HT1080 (cell line): ENCODE results near the gene CKB. TPM values are rescaled to one million over a fixed set of nuclear protein-coding genes. Genes with fewer than 3 reads are reported as not detected.

Experiments used
- DNase-seq: peaks from one replicate; pipeline ENCODE4 v3.0.0-alpha.2; 2015; ENCODE audit warnings: low read depth
- small RNA-seq: library from RNA; depleted of rRNA; stranded (forward); fragments of <200 nt; gene quantifications from one replicate; pipeline ENCODE3, GENCODE V24; 2014
- total RNA-seq: library from RNA; depleted of rRNA; stranded (reverse); fragments of >200 nt; shearing (Covaris generic); gene quantifications from 2 replicates; pipeline ENCODE4 v1.2.3, GENCODE V29; 2014; rRNA removed

Gene CKB
- total RNA-seq, 1 experiment from 2014 or later: 5.9 TPM

DNA sequence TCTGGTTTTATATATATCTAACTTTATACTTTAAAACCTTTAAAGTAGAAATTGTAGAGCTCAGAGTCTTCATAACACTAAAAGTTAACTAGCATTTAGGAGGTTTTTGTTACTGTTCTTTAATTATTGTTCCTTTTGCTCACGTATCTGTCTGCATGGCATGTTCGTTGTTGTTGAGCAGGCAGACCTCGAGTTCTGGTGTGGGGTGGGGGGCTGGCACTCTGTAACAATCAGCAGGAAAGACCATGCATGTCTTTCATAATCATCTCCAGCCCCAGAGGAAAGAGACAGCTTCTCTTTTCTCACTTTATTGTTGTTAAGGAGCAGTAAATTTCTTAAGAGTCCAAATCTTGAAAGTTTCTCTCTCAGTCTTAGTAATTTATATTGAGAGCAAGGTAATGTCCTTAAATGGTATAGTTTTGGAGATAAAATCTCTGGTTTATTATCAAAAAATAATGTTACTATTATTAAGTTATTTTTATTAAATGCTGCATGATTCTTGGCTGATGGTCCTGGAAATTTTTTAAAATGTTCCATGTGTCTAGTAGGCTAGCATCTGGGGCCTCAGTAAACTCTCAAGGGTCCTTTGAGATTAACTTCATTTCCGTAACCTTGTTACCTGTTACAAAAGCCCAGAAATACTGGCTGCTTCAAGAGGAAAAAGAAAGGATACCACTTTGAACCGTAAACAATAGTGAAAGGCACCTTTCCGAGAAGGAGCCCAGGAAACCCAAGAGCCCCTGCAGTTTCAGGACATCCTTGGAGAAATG, 30.3 kb downstream of the CKB start:
- no peak for DNase-seq

DNA sequence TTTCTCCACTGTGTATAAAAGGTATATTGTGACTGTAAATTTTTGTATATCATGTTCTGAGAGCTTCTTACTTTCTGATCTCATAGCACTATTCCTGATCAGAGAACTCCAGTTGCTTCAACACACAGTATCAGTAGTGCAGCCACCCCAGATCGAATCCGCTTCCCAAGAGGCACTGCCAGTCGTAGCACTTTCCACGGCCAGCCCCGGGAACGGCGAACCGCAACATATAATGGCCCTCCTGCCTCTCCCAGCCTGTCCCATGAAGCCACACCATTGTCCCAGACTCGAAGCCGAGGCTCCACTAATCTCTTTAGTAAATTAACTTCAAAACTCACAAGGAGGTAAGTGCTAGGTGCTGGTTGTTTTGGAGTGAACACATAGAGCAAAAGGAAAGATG, 30.9 kb downstream of the CKB start:
- no peak for DNase-seq

DNA sequence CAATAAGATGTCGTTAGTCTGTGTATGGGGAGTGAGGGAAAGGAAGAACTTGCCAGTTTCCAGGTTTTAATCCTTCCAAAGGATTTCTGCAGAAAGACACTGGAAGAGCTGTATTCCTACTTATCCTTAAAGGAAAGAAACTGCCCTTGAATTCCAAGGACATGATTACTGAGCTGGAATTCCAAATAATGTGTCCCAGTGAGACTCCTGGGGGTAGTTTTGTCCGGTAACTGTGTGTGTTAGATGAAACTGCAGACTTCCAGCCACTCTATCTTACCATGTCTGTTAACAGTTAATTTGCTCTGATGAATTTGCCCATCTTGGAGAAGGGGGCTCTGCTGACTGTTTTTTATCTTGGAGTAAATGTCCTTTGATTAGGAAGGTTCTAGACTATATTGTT, 33.0 kb downstream of the CKB start:
- no peak for DNase-seq

DNA sequence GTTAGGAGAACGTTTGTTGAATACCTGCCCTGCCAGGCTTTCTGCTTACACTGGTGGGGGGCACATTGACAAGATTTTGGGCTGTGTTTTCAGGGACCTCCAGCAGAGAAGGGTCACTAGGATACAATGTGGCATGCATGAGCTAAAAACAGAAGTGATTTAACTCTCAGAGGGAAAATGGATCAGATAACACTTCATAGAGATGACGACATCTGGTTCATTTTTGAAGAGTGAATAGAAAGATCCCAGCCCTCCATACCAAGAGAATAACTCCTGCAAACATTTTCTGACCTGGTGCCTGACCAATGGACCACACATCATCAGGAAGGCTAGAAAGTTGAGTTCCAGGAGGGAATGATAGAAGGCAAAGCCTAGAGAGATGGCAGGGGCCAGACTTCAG, 33.7 kb downstream of the CKB start:
- DNase-seq: no peak

- no peak for DNase-seq
Measured at GRCh38 chr14:103488071-103488470, 34.6 kb downstream of the CKB start.

DNA sequence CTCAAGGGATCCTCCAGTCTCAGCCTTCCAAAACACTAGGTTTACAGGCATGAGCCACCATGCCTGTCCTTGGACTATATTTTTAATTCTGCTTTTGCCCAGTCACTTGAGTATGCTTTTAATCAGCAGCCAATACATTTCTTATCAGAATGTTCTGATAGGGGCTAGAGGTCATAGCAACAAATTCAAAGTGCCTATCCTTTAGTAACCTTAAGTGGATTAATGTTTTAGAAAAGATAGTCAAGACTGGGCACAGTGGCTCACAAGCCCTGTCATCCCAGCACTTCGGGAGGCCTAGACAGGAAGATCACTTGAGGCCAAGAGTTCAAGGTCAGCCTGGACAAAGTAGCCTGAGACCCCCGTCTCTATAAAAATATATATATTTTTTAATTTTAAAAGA, 37.1 kb downstream of the CKB start:
- DNase-seq: no peak

DNA sequence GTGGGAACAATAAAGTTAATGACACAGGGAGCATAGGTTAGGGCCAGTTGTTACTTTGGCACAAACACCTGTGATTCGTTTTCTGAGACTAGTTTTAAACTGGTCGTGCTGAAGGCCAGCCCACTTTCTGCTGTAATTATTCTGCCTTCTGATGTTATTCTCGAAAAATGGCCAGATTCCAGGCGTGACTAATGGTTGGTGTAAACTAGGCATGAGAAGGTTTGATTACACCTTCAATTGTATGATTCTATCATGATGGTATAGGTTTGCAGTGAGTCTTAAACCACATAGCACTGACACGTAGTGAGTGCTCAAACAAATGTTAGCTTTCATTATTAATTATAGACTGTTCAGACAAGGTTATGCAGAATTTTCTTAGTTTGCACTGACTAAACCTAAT, 39.0 kb downstream of the CKB start:
- DNase-seq: peak; percentile 90

- DNase-seq: no peak
Measured at GRCh38 chr14:103480595-103480994, 42.0 kb downstream of the CKB start.

GRCh38 chr14:103476631-103477030, 46.0 kb downstream of the CKB start:
- DNase-seq: no peak

DNA sequence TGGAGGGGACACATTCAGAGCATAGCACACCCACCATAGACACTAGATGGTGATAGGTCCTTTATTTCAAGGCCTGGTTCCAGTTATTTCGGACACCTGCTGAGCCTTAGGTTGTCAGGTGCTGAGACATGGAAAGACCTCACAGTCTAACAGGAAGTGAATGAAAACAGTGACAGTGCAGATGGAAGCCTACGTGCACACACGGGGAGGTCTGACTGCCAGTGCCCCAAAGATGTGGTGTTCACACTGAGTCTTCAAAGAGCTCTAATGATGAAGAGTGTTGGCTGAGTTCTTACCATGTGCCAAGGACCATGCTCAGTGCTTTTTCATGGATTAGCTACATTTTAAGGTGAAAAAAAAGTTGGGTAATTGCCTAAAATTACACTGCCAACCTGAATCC, 46.6 kb downstream of the CKB start:
- DNase-seq: no peak

DNA sequence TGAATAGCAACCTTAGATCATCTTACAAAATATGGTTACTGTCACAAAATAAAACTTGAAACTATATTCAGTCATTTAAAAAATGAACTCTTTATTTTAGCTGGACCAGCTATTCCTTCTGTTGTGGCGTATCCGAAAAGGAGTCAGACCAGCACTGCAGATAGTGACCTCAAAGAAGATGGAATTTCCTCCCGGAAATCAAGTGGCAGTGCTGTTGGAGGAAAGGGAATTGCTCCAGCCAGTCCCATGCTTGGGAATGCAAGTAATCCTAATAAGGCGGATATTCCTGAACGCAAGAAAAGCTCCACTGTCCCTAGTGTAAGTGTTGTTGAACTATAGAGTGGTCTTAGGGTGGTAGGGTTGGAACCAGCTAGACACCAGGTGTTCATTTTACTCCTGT, 47.7 kb downstream of the CKB start:
- DNase-seq: no peak

DNA sequence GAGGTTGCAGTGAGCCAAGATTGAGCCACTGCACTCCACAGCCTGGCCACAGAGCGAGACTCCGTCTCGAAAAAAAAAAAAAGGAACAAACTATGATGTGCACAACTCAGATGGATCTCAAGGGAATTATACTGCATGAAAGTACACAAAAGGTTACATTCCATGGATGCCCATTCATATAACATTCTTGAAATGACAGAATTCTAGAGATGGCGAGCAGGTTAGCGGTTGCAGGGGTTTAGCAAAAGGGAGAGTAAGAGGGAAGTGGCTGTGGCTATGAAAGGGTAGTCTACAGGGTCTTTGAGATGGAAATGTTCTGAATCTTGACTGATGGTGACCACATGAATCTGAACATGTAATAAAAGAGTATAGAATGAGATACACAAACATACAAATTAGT, 49.7 kb downstream of the CKB start:
- no peak for DNase-seq

Small RNAs within 50 kb of the gene (small RNA-seq; reads per million reads assigned to genes)
- 0.27 reads per million, percentile 24 among the genes with 10 or more reads in this experiment for gene RNU4-68P
- gene RNU7-160P: not detected

Other genes starting within 250 kb of the CKB start
- 207 and 288 TPM in 2 replicates for gene EIF5, start 188.6 kb downstream of the CKB start, total RNA-seq
- gene MARK3, start 137.4 kb downstream of the CKB start, total RNA-seq: 76.6 and 77.7 TPM in 2 replicates
- 29.0 and 34.1 TPM in 2 replicates for gene TRMT61A, start 6.4 kb upstream of the CKB start, total RNA-seq
- 19.7 and 23.8 TPM in 2 replicates for gene BAG5, start 39.8 kb upstream of the CKB start, total RNA-seq
- 24.0 and 50.6 TPM in 2 replicates for gene COA8, start 40.1 kb upstream of the CKB start, total RNA-seq
- 123 and 163 TPM in 2 replicates for gene KLC1, start 106.4 kb upstream of the CKB start, total RNA-seq
- gene XRCC3, start 192.6 kb upstream of the CKB start, total RNA-seq: 70.5 and 77.9 TPM in 2 replicates
- 30.0 and 45.3 TPM in 2 replicates for gene ZFYVE21, start 193.0 kb upstream of the CKB start, total RNA-seq